IPS-18a (cell line): ENCODE data around the gene MAP4K4.

Source experiments
- H3K27ac ChIP-seq: one replicate; pipeline ENCODE4 v1.5.1; 2013; ENCODE audit warnings: low read length
- H3K27me3 ChIP-seq: one replicate; pipeline ENCODE4 v1.6.1; 2013; ENCODE audit warnings: mild to moderate bottlenecking, low read length; ENCODE audit not compliant: control insufficient read depth, insufficient read depth
- H3K36me3 ChIP-seq: one replicate; pipeline ENCODE4 v1.6.1; 2013; ENCODE audit warnings: low read depth, low read length; ENCODE audit not compliant: control insufficient read depth
- H3K4me1 ChIP-seq: one replicate; pipeline ENCODE4 v1.6.1; 2013; ENCODE audit warnings: low read depth, low read length; ENCODE audit not compliant: control insufficient read depth
- H3K4me3 ChIP-seq: one replicate; pipeline ENCODE4 v1.5.1; 2013; ENCODE audit warnings: low read length
- H3K9ac ChIP-seq: one replicate; pipeline ENCODE4 v1.6.1; 2013; ENCODE audit warnings: mild to moderate bottlenecking, low read length, moderate library complexity
- H3K9me3 ChIP-seq: one replicate; pipeline ENCODE4 v1.6.1; 2013; ENCODE audit warnings: low read depth, low read length; ENCODE audit not compliant: control insufficient read depth

MAP4K4 gene

DNA sequence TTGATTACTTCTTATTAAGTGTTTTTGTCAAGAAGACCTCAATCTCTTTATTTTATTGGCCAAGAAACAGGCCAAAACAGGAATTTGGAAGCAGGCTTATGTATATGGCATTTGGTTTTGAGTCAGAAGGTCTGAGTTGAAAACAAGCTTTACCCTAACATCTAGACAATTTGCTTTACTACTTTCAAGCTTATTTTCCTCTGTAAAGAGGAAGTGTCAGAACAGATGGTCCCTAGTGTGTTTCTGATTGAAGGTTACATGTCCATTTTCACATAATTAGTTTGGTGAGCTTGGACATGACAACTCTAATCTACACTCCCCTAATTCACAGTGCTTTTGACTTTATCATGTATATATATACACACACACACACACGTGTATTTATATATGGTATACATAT is 19.8 kb upstream of the MAP4K4 start:
- no peaks in the 10 kb centered on the region for H3K27me3 ChIP-seq
- no peaks in the 10 kb centered on the region for H3K4me1 ChIP-seq
- H3K4me3 ChIP-seq: no peak overlapping the region
- H3K9me3 ChIP-seq: peaks cover 3% of the 10 kb centered on the region
- no peak overlapping the region for H3K9ac ChIP-seq
- H3K36me3 ChIP-seq: no peaks in the 10 kb centered on the region
- H3K27ac ChIP-seq: no peak overlapping the region

DNA sequence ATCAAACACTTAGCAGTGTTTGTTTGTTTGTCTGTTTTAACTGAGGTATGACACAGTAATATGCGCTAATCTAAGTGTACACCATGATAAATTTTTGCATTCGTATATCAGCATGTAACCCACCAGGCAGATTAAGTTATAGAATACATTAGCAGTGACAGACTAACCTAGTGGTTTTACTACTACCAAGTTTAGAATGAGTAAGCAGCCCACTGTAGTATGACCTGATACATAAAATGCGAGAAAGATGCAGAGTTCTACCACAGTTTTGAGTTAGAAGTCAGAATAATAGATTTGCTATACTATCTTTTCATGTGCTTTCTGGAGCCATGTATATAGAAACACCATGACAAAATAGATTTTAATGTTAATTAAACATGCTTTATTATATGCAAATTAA is 19.1 kb upstream of the MAP4K4 start:
- Histone ChIP-seq H3K4me3 (no peak overlapping the region), H3K9ac (no peak overlapping the region)

DNA sequence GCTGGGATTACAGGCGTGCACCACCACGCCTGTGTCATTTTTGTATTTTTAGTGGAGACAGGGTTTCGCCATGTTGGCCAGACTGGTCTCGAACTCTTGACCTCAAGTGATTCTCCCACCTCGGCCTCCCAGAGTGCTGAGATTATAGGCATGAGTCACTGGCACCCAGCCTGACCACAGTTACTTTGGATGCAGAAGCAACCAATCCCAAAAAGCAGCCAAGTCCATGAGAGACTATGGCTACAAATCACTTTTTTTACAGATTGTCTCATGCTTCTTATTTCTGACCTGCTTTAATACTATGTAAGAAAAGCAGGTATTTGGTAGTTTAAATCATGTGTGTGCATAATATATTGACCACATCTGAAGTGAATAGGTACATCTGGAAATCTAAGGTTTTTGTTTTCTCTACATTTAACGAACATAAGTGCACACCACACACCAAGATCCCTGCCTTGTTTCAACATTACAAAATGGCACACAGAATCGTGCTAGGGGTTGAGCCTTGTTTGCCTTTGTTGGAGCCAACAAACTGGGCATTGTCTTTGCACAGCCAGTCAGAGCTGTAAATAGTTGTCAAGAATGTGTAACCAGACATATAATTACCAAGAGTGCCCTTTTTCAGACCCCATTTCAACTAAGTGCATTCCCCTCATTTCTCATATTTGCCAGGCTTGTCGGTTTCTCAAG is 18.3 kb upstream of the MAP4K4 start:
- Histone ChIP-seq H3K9ac (no peak overlapping the region), H3K4me1 (no peaks in the 10 kb centered on the region)

More for the DNA sequence above, 19.1 kb upstream of the MAP4K4 start:
- Histone ChIP-seq H3K36me3 (no peaks in the 10 kb centered on the region), H3K27me3 (no peaks in the 10 kb centered on the region), H3K4me1 (no peaks in the 10 kb centered on the region), H3K27ac (no peak overlapping the region), H3K9me3 (no peaks in the 10 kb centered on the region)

DNA sequence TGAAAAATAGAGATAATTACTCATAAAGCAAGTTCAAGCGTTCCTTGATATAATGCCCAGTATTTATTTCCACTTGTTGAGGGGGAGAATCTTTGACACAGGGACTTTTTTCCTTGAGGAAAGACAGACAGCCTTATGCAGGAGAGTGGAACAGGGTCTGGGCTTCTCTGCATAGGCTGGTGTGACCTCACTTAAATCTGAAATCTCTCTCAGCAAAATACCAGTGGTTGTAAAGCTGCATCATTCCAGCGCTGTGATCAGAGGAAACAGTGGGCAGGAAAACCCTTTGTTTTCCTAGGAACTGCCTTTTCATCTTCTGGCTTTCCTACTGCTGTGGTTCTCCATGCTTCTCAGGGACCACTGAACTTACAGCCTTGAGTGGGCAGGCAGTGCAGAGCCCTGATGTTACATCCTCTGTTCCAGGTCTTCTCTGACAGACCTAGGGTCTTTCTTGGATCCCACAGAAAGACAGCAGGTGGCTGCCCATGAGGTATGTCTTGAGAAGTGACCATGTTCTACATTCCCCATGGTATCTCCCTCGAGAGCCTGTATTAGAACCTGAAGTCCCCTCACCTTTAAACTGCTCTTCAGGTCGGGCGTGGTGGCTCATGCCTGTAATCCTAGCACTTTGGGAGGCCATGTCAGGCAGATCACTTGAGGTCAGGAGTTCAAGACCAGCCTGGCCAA is 17.6 kb upstream of the MAP4K4 start:
- no peak overlapping the region for H3K27ac ChIP-seq
- no peaks in the 10 kb centered on the region for H3K4me1 ChIP-seq
- no peaks in the 10 kb centered on the region for H3K36me3 ChIP-seq
- no peak overlapping the region for H3K4me3 ChIP-seq
- no peaks in the 10 kb centered on the region for H3K27me3 ChIP-seq
- no peaks in the 10 kb centered on the region for H3K9me3 ChIP-seq
- H3K9ac ChIP-seq: no peak overlapping the region

More for the DNA sequence above, 18.3 kb upstream of the MAP4K4 start:
- Histone ChIP-seq H3K27me3 (no peaks in the 10 kb centered on the region), H3K4me3 (no peak overlapping the region), H3K27ac (no peak overlapping the region), H3K36me3 (no peaks in the 10 kb centered on the region), H3K9me3 (no peaks in the 10 kb centered on the region)

DNA sequence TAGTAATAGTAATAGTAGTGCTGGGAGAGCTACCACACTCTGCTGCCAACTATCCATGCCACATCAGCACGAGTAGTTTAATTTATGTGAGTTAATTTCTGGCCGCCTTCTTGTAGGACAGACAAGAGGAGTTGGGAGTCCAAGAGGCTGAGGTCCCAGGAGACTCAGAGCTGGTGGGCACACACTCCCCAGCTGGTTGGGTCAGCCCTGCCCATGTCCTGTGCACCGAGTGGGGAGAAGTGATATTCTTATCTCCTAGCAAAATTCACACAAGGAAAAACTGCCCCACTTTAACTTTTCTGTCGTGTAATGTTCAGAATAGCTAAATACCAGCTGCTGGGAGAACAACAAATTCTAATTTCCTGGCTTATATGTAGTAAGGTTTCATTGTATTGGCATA is 15.2 kb upstream of the MAP4K4 start:
- H3K27me3 ChIP-seq: no peaks in the 10 kb centered on the region
- H3K27ac ChIP-seq: no peak overlapping the region
- H3K4me1 ChIP-seq: no peaks in the 10 kb centered on the region
- no peaks in the 10 kb centered on the region for H3K9me3 ChIP-seq
- no peak overlapping the region for H3K4me3 ChIP-seq
- H3K9ac ChIP-seq: no peak overlapping the region
- no peaks in the 10 kb centered on the region for H3K36me3 ChIP-seq

DNA sequence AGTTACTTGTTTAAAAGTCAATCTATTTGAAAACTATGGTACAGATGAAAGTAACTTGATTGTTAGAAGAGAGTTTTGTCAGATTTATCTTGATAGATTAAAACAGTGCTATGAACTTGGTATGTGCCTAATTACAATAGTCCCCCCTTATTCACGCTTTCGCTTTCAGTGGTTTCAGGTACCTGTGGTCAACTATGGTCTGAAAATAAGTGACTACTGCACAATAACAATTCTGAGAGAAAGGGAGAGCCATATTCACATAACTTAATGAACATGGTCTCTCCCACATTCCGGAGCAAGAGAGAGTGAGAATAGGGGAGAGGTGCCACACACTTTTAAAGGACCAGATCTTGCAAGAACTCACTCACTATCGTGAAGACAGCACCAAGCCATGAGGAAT is 13.2 kb upstream of the MAP4K4 start:
- Histone ChIP-seq H3K4me3 (no peak overlapping the region), H3K36me3 (no peaks in the 10 kb centered on the region), H3K9ac (no peak overlapping the region), H3K27me3 (no peaks in the 10 kb centered on the region), H3K4me1 (no peaks in the 10 kb centered on the region), H3K27ac (no peak overlapping the region), H3K9me3 (no peaks in the 10 kb centered on the region)

DNA sequence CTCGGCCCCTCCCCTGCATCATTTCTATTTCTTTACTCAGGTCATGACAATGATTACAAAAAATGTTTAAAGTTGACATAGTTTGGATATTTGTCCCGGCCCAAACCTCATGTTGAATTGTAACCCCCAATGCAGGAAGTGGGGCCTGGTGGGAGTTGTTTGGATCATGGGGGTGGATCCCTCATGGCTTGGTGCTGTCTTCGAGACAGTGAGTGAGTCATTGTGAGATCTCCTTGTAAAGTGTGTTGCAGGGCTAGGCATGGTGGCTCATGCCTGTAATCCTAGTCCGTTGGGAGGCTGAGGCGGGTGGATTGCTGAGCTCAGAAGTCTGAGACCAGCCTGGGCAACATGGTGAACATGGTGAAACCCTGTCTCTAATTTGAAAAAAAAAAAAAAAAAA is 9.2 kb upstream of the MAP4K4 start:
- no peaks in the 10 kb centered on the region for H3K4me1 ChIP-seq
- no peaks in the 10 kb centered on the region for H3K36me3 ChIP-seq
- no peak overlapping the region for H3K4me3 ChIP-seq
- no peaks in the 10 kb centered on the region for H3K9me3 ChIP-seq
- no peaks in the 10 kb centered on the region for H3K27me3 ChIP-seq
- no peak overlapping the region for H3K27ac ChIP-seq
- no peak overlapping the region for H3K9ac ChIP-seq

DNA sequence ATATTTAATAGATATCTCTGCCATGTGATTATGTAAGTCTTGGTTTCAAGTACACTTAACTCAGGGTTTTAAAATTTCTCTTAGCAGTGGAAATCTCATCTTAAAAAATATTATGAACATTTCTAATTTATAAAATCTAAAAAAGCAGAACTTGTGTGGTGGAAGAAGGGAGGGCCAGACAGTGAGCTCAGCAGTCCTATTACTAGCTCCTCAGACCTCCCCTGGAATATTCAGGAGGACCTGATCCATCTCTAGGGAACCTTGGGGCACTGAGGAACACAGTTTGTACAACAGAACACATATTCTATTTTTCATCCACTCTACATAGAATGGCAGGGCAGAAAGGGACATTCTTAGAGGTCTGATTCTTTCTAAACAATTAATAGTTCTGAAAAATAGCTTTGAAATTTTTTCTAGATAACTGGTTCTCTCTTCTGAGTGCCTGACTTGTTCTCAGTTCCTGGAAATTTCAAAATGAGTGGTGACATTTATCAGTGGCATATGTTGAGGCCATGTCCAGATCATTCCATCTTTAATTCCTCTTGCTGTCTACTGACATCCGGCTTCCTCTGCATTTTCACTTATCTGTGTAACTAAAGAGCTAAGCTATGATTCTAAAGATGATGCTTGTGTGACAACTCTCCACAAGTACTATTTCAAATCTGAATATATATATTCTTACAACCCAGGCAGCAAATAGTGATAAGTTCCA is 8.2 kb upstream of the MAP4K4 start:
- H3K9ac ChIP-seq: no peak overlapping the region
- no peaks in the 10 kb centered on the region for H3K9me3 ChIP-seq
- no peaks in the 10 kb centered on the region for H3K27me3 ChIP-seq
- no peaks in the 10 kb centered on the region for H3K4me1 ChIP-seq
- H3K36me3 ChIP-seq: no peaks in the 10 kb centered on the region
- H3K27ac ChIP-seq: no peak overlapping the region
- H3K4me3 ChIP-seq: no peak overlapping the region

DNA sequence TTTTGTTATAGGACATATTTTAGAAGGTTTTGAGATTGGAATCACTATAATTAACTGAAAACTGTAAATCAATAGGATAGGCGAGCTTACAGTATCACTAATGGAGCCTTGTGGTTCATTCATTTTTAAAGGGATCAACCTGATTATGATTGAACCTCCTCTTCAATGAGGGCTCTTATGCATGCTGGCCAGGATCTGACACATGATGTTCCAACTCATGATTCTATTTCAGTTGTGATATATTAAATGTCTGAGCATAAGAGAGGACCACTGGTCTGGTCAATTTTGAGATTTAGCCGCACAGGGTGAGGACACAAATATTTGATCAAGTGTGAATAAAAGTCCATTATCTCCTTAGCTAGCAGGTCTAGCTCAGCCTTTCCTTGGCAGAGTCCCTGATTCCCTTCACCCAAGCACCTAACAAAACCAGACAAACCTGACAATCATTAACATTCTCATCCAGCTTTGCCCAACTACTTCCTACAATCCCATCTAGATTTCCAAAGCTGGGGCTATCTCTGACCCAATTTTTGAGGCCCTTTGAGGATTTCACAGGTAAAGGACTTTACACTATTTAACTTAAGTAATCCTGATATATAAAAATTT is 6.9 kb upstream of the MAP4K4 start:
- no peak overlapping the region for H3K4me3 ChIP-seq
- no peak overlapping the region for H3K27ac ChIP-seq
- H3K27me3 ChIP-seq: no peaks in the 10 kb centered on the region

DNA sequence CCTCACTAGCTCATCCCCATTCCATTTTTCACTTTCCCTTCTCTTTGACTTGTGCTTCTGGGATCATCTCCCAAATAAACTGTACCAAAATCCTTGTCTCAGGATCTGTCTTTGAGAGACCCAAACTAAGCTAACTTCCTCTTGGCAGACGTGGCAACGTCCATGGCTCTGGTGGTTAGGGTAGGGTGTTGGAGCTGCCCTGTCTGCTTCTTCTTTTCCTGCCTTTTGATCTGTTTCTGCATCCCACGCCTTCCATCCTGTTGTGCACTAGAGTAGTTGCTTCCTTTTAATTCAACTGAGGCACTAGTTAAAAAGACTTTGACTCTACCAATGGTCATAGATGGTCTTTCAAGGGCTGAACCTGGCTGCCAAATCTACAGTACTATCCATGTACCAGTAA is 5.5 kb upstream of the MAP4K4 start:
- Histone ChIP-seq H3K9me3 (no peaks in the 10 kb centered on the region), H3K36me3 (no peaks in the 10 kb centered on the region), H3K4me1 (peaks cover 8% of the 10 kb centered on the region), H3K27me3 (no peaks in the 10 kb centered on the region), H3K27ac (no peak overlapping the region), H3K4me3 (no peak overlapping the region), H3K9ac (no peak overlapping the region)

More for the DNA sequence above, 6.9 kb upstream of the MAP4K4 start:
- no peak overlapping the region for H3K9ac ChIP-seq
- H3K36me3 ChIP-seq: no peaks in the 10 kb centered on the region
- no peaks in the 10 kb centered on the region for H3K4me1 ChIP-seq
- H3K9me3 ChIP-seq: no peaks in the 10 kb centered on the region

DNA sequence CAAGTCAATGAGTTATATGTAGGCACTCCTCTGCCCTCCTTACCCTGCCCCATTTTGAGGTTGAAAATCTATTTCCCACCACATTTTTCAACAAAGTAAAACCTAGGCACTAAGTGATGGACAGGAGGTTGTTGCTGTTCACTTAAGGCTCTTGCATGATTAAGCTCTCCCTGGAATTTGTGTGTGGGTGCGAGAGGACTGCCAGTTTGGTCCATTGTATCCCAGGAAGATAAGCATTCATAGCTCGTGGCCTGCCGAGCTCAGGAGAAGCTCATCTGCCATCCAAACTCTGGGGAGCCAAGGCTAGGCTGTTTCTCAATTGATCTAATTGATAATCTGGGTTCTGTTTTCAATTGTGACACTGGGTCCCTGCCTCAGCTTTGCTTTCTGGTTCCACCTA is 4.7 kb upstream of the MAP4K4 start:
- Histone ChIP-seq H3K36me3 (no peaks in the 10 kb centered on the region), H3K4me1 (peaks cover 8% of the 10 kb centered on the region), H3K9ac (no peak overlapping the region), H3K4me3 (no peak overlapping the region), H3K9me3 (no peaks in the 10 kb centered on the region), H3K27ac (no peak overlapping the region), H3K27me3 (no peaks in the 10 kb centered on the region)
